Endodermal cell (in vitro differentiated cells): ENCODE measurements around the gene LRRC25. TPM values are rescaled to one million over a fixed set of nuclear protein-coding genes. Genes with fewer than 3 reads are reported as not detected.

Experiments
- DNase-seq: peaks from one replicate; pipeline ENCODE4 v3.0.0-alpha.2; 2017
- H3K27ac ChIP-seq: 2 replicates; pipeline ENCODE4 v1.5.1; 2013; ENCODE audit warnings: mild to moderate bottlenecking, low read depth, low read length, moderate library complexity
- H3K27me3 ChIP-seq: 2 replicates; pipeline ENCODE4 v1.6.1; 2013; ENCODE audit warnings: mild to moderate bottlenecking, low read length, moderate library complexity; ENCODE audit not compliant: insufficient read depth, control insufficient read depth, poor library complexity, severe bottlenecking
- H3K36me3 ChIP-seq: 2 replicates; pipeline ENCODE4 v1.7.0; 2013; ENCODE audit warnings: mild to moderate bottlenecking, low read length, moderate library complexity; ENCODE audit not compliant: control insufficient read depth, insufficient read depth
- H3K4me1 ChIP-seq: one replicate; pipeline ENCODE4 v1.7.0; 2013; ENCODE audit warnings: low read length; ENCODE audit not compliant: control insufficient read depth, insufficient read depth
- H3K4me3 ChIP-seq: 2 replicates; pipeline ENCODE4 v1.5.1; 2013; ENCODE audit warnings: mild to moderate bottlenecking, low read length, moderate library complexity
- H3K9ac ChIP-seq: 2 replicates; pipeline ENCODE4 v1.6.1; 2013; ENCODE audit warnings: mild to moderate bottlenecking, low read length, moderate library complexity; ENCODE audit not compliant: poor library complexity, severe bottlenecking; ENCODE audit errors: extremely low read depth
- H3K9me3 ChIP-seq: 2 replicates; pipeline ENCODE4 v1.6.1; 2013; ENCODE audit warnings: mild to moderate bottlenecking, low read length, moderate library complexity; ENCODE audit not compliant: control insufficient read depth
- H3K27ac Mint-ChIP-seq: 2 replicates; pipeline ENCODE4 v1.8.0; 2020; ENCODE audit warnings: mixed read lengths
- H3K27me3 Mint-ChIP-seq: 2 replicates; pipeline ENCODE4 v1.8.0; 2021; ENCODE audit warnings: mild to moderate bottlenecking, mixed read lengths; ENCODE audit not compliant: insufficient read depth
- H3K36me3 Mint-ChIP-seq: 2 replicates; pipeline ENCODE4 v1.8.0; 2020; ENCODE audit warnings: low read depth, mixed read lengths
- H3K4me1 Mint-ChIP-seq: 2 replicates; pipeline ENCODE4 v1.8.0; 2020; ENCODE audit warnings: mixed read lengths
- H3K4me3 Mint-ChIP-seq: 2 replicates; pipeline ENCODE4 v1.8.0; 2020; ENCODE audit warnings: mild to moderate bottlenecking, moderate library complexity, mixed read lengths
- H3K9me3 Mint-ChIP-seq: 2 replicates; pipeline ENCODE4 v1.8.0; 2020; ENCODE audit warnings: mild to moderate bottlenecking, mixed read lengths
- CTCF ChIP-seq: fragments of 200-600 bp; sonication (generic); conservative IDR thresholded peaks from 2 replicates; pipeline ENCODE4 v1.5.0; 2021; ENCODE audit warnings: antibody characterized with exemption, mild to moderate bottlenecking
- WGBS, 2 experiments: methylation state at CpG; one replicate each; pipeline versions ENCODE4 v1.1.5 to v1.1.7; 2013; ENCODE audit warnings: missing lambda C conversion rate in 2 of 2, mixed read lengths in 1 of 2; ENCODE audit not compliant: insufficient coverage in 1 of 2, insufficient read length in 1 of 2; 5-methylcytosine and 5-hydroxymethylcytosine counted together
- total RNA-seq, 2 donors: library from RNA; stranded (reverse); fragmentation: NEBNext Ultra II Directional in 1 of 2; extraction: Animal tissue kit (Norgen Biotek cat#: 25700) in 1 of 2; gene quantifications; 2 replicates in 1 of 2; 3 replicates in 1 of 2; pipeline ENCODE4 v1.2.1, GENCODE V29; 2021

The LRRC25 gene
- total RNA-seq, 2 donors from 2014 or later = not detected

GRCh38 chr19:18392926-18393325 is 4.5 kb downstream of the LRRC25 start:
- no peak for TF ChIP-seq CTCF

GRCh38 chr19:18392417-18392816 is 5.0 kb downstream of the LRRC25 start:
- H3K4me1 ChIP-seq = no peaks in the 10 kb centered on the region
- no peaks in the 10 kb centered on the region for H3K36me3 ChIP-seq
- 90 to 91% methylated on average over 11 of the region's 11 CpGs for WGBS, 2 experiments
- H3K9ac ChIP-seq = no peak overlapping the region
- no peaks in the 10 kb centered on the region for H3K36me3 Mint-ChIP-seq
- H3K9me3 ChIP-seq = no peaks in the 10 kb centered on the region
- no peak overlapping the region for H3K4me3 Mint-ChIP-seq
- no peaks in the 10 kb centered on the region for H3K9me3 Mint-ChIP-seq
- H3K27me3 Mint-ChIP-seq = peaks cover 33% of the 10 kb centered on the region
- no peak for DNase-seq
- H3K27ac ChIP-seq = no peak overlapping the region
- H3K27me3 ChIP-seq = peaks cover 16% of the 10 kb centered on the region
- TF ChIP-seq CTCF = no peak
- H3K4me1 Mint-ChIP-seq = no peaks in the 10 kb centered on the region
- no peak overlapping the region for H3K4me3 ChIP-seq
- no peak overlapping the region for H3K27ac Mint-ChIP-seq

More at GRCh38 chr19:18392926-18393325, 4.5 kb downstream of the LRRC25 start:
- no peak overlapping the region for H3K4me3 ChIP-seq
- H3K9me3 Mint-ChIP-seq = no peaks in the 10 kb centered on the region
- no peaks in the 10 kb centered on the region for H3K36me3 Mint-ChIP-seq
- H3K27me3 ChIP-seq = peaks cover 11% of the 10 kb centered on the region
- H3K4me1 Mint-ChIP-seq = no peaks in the 10 kb centered on the region
- H3K9me3 ChIP-seq = no peaks in the 10 kb centered on the region
- no peak overlapping the region for H3K4me3 Mint-ChIP-seq
- no peak overlapping the region for H3K9ac ChIP-seq
- peaks cover 32% of the 10 kb centered on the region for H3K27me3 Mint-ChIP-seq
- 97 to 100% methylated on average over 4 to 5 of the region's 5 CpGs for WGBS, 2 experiments
- H3K27ac Mint-ChIP-seq = no peak overlapping the region
- no peaks in the 10 kb centered on the region for H3K36me3 ChIP-seq
- no peak for DNase-seq
- H3K4me1 ChIP-seq = no peaks in the 10 kb centered on the region
- H3K27ac ChIP-seq = no peak overlapping the region

- no peak for DNase-seq
- Histone ChIP-seq H3K4me3 (no peak overlapping the region), H3K27me3 (peaks cover 22% of the 10 kb centered on the region), H3K27ac (no peak overlapping the region), H3K36me3 (no peaks in the 10 kb centered on the region), H3K9ac (no peak overlapping the region), H3K9me3 (no peaks in the 10 kb centered on the region), H3K4me1 (no peaks in the 10 kb centered on the region)
- no peak overlapping the region for H3K27ac Mint-ChIP-seq
- no peaks in the 10 kb centered on the region for H3K4me1 Mint-ChIP-seq
- no peaks in the 10 kb centered on the region for H3K9me3 Mint-ChIP-seq
- TF ChIP-seq CTCF = no peak
- WGBS, 2 experiments = 90 to 97% methylated on average over 5 to 9 of the region's 9 CpGs
- H3K4me3 Mint-ChIP-seq = no peak overlapping the region
- H3K27me3 Mint-ChIP-seq = peaks cover 40% of the 10 kb centered on the region
- no peaks in the 10 kb centered on the region for H3K36me3 Mint-ChIP-seq
Observed at GRCh38 chr19:18391509-18392075, 5.8 kb downstream of the LRRC25 start.
